ENCODE data around the gene COL16A1.

The COL16A1 gene

DNA sequence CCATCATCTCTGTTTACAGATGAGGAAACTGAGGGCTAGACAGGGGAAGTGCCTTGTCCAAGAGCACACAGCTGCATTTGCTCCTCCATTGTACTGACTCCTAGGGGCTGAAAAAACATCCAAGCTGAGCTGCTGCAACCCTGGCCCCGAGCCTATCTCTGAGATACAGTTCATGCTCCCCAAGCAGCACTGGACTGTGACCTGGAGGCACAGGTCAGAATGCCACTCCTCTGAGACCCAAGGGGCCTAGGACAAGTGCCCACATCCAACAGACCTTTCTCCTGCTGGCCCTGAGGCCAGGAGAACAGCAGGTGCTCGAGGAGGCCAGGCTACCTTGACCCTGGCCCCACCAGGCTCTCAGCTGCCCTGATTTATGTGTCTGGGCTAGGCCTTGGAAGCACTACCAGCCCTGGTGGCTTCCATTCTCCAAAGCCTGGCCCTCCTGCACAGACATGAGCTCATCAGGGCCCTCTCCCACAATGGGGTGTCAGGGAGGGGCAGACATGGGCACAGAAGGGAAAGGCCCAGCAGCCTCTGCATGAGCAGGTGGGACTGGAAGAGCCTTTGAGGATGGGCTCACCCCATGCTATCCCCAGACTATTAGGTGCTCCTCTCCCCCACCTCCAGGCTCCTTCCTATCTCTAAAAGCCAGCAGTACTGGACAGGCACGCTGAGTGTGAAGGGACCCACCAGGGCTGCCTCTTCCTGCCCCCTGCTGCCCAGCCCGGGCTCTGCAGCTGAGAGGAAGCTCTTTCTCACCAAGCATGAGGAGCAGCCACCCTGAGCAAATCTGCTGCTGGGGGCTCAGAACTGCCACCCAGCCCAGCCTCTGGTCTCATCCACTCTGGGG, 41.5 kb upstream of the COL16A1 start:
- no peaks in the 10 kb centered on the region for H3K27me3 ChIP-seq (ENCODE audit: control insufficient read depth in 1 of 2, insufficient read depth in 2 of 2, low read length in 2 of 2)
- H3K9ac ChIP-seq (ENCODE audit: low read length) = no peak overlapping the region
- H3K36me3 ChIP-seq (ENCODE audit: insufficient read depth, low read length) = no peaks in the 10 kb centered on the region
- no peak overlapping the region for H3K27ac ChIP-seq (ENCODE audit: low read depth, low read length)
- no peaks in the 10 kb centered on the region for H3K4me1 ChIP-seq (ENCODE audit: insufficient read depth, low read length)
- H3K4me3 ChIP-seq (ENCODE audit: low read depth in 1 of 2, low read length in 2 of 2) = no peak overlapping the region
- no peaks in the 10 kb centered on the region for H3K9me3 ChIP-seq (ENCODE audit: low read length)

DNA sequence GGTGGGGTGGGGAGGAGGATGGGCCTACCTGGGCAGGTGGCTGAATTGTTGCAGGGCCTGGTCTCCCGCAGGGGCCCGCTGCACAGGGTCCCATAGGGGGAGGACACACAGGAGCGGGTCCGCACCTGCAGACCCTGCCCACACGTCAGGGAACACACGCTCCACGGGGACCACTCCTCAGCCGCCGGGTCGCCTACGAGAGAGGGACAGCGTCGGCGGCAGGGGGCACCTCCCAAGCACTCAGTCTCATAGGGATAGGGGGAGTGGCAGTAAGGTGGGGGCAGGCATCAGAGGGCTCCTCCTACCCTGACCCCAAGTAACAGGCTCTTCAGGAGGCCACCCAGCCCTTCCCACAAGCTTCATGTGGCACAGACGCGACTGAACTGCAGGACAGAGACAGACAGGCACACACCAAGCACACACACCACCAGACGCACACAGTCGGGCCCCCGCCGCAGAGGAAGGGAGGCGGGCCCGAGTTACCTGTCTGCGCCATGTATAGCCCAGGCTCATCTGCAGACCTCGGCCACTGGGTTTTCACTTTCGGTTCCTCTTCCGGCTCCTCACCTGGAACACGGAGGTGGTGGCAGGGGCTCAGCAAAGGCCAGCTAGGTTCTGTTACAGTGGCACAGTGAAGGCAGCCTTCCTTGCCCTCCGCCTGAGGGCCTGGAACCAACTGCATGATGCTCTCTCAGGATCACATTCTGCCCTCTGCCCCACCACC, 40.5 kb upstream of the COL16A1 start:
- H3K36me3 ChIP-seq (ENCODE audit: insufficient read depth, low read length) = no peaks in the 10 kb centered on the region
- H3K9me3 ChIP-seq (ENCODE audit: low read length) = no peaks in the 10 kb centered on the region
- H3K27ac ChIP-seq (ENCODE audit: low read depth, low read length) = no peak overlapping the region
- no peaks in the 10 kb centered on the region for H3K4me1 ChIP-seq (ENCODE audit: insufficient read depth, low read length)
- no peaks in the 10 kb centered on the region for H3K27me3 ChIP-seq (ENCODE audit: control insufficient read depth in 1 of 2, insufficient read depth in 2 of 2, low read length in 2 of 2)
- no peak overlapping the region for H3K4me3 ChIP-seq (ENCODE audit: low read depth in 1 of 2, low read length in 2 of 2)
- H3K9ac ChIP-seq (ENCODE audit: low read length) = no peak overlapping the region

DNA sequence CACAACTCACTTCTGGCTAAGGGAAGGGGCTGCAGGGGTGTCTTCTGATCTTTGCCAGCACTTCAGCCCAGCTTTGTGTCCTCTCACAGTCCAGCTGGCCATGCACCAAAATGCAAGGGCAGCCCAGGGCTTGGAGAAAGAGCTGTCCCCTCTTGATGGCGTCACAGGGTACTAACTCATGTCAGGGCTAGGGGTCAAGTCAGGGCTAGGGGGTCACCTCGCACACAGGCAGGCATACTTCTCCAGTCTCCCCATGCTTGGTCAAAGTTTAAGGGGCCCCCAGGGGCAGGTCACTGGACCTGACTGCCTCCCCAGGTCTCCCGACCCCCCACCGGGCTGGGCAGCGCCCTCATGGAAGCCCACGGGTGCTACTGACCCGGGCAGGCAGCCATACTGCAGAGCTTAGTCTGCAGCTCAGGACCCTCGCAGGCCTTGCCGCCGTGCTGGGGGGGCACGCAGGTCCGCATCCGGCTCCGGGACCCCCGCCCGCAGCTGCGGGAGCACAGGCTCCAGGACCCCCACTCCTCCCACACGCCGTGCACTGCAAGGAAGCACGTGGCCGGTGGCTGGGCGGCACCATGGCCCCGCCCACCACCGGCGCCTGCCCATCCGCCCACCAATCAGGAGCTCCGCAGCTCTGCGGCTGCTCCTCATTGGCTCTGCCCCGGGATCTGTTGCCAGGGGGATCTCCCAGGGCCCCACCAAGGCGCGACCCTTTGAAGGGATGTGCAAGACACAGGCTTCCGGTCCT, 38.8 kb upstream of the COL16A1 start:
- H3K9me3 ChIP-seq (ENCODE audit: low read length) = no peaks in the 10 kb centered on the region
- no peaks in the 10 kb centered on the region for H3K27me3 ChIP-seq (ENCODE audit: control insufficient read depth in 1 of 2, insufficient read depth in 2 of 2, low read length in 2 of 2)
- H3K4me3 ChIP-seq (ENCODE audit: low read depth in 1 of 2, low read length in 2 of 2) = no peak overlapping the region
- no peaks in the 10 kb centered on the region for H3K36me3 ChIP-seq (ENCODE audit: insufficient read depth, low read length)
- H3K9ac ChIP-seq (ENCODE audit: low read length) = no peak overlapping the region
- no peak overlapping the region for H3K27ac ChIP-seq (ENCODE audit: low read depth, low read length)
- H3K4me1 ChIP-seq (ENCODE audit: insufficient read depth, low read length) = no peaks in the 10 kb centered on the region

- no peaks in the 10 kb centered on the region for H3K27me3 ChIP-seq (ENCODE audit: control insufficient read depth in 1 of 2, insufficient read depth in 2 of 2, low read length in 2 of 2)
- H3K36me3 ChIP-seq (ENCODE audit: insufficient read depth, low read length) = no peaks in the 10 kb centered on the region
- no peak overlapping the region for H3K4me3 ChIP-seq (ENCODE audit: low read depth in 1 of 2, low read length in 2 of 2)
- H3K27ac ChIP-seq (ENCODE audit: low read depth, low read length) = no peak overlapping the region
- no peak overlapping the region for H3K9ac ChIP-seq (ENCODE audit: low read length)
- H3K4me1 ChIP-seq (ENCODE audit: insufficient read depth, low read length) = no peaks in the 10 kb centered on the region
- H3K9me3 ChIP-seq (ENCODE audit: low read length) = no peaks in the 10 kb centered on the region
Observed at GRCh38 chr1:31739346-31739745, 35.5 kb upstream of the COL16A1 start.

GRCh38 chr1:31736675-31737074, 32.9 kb upstream of the COL16A1 start:
- H3K9me3 ChIP-seq (ENCODE audit: low read length) = no peaks in the 10 kb centered on the region
- no peak overlapping the region for H3K4me3 ChIP-seq (ENCODE audit: low read depth in 1 of 2, low read length in 2 of 2)
- no peak overlapping the region for H3K9ac ChIP-seq (ENCODE audit: low read length)
- no peak overlapping the region for H3K27ac ChIP-seq (ENCODE audit: low read depth, low read length)
- no peaks in the 10 kb centered on the region for H3K4me1 ChIP-seq (ENCODE audit: insufficient read depth, low read length)
- no peaks in the 10 kb centered on the region for H3K27me3 ChIP-seq (ENCODE audit: control insufficient read depth in 1 of 2, insufficient read depth in 2 of 2, low read length in 2 of 2)
- H3K36me3 ChIP-seq (ENCODE audit: insufficient read depth, low read length) = no peaks in the 10 kb centered on the region

GRCh38 chr1:31735571-31735970, 31.8 kb upstream of the COL16A1 start:
- Histone ChIP-seq H3K36me3 (ENCODE audit: insufficient read depth, low read length) (no peaks in the 10 kb centered on the region), H3K9me3 (ENCODE audit: low read length) (no peaks in the 10 kb centered on the region), H3K4me1 (ENCODE audit: insufficient read depth, low read length) (no peaks in the 10 kb centered on the region), H3K27ac (ENCODE audit: low read depth, low read length) (no peak overlapping the region), H3K27me3 (ENCODE audit: control insufficient read depth in 1 of 2, insufficient read depth in 2 of 2, low read length in 2 of 2) (no peaks in the 10 kb centered on the region), H3K4me3 (ENCODE audit: low read depth in 1 of 2, low read length in 2 of 2) (no peak overlapping the region), H3K9ac (ENCODE audit: low read length) (no peak overlapping the region)

- Histone ChIP-seq H3K36me3 (ENCODE audit: insufficient read depth, low read length) (no peaks in the 10 kb centered on the region), H3K9me3 (ENCODE audit: low read length) (no peaks in the 10 kb centered on the region), H3K27ac (ENCODE audit: low read depth, low read length) (no peak overlapping the region), H3K9ac (ENCODE audit: low read length) (no peak overlapping the region), H3K4me1 (ENCODE audit: insufficient read depth, low read length) (no peaks in the 10 kb centered on the region), H3K4me3 (ENCODE audit: low read depth in 1 of 2, low read length in 2 of 2) (no peak overlapping the region), H3K27me3 (ENCODE audit: control insufficient read depth in 1 of 2, insufficient read depth in 2 of 2, low read length in 2 of 2) (no peaks in the 10 kb centered on the region)
Observed at GRCh38 chr1:31734582-31735107, 30.8 kb upstream of the COL16A1 start.

GRCh38 chr1:31733389-31734219, 29.8 kb upstream of the COL16A1 start:
- no peaks in the 10 kb centered on the region for H3K27me3 ChIP-seq (ENCODE audit: control insufficient read depth in 1 of 2, insufficient read depth in 2 of 2, low read length in 2 of 2)
- no peaks in the 10 kb centered on the region for H3K4me1 ChIP-seq (ENCODE audit: insufficient read depth, low read length)
- H3K36me3 ChIP-seq (ENCODE audit: insufficient read depth, low read length) = no peaks in the 10 kb centered on the region
- no peak overlapping the region for H3K4me3 ChIP-seq (ENCODE audit: low read depth in 1 of 2, low read length in 2 of 2)
- H3K9me3 ChIP-seq (ENCODE audit: low read length) = no peaks in the 10 kb centered on the region
- H3K27ac ChIP-seq (ENCODE audit: low read depth, low read length) = no peak overlapping the region
- H3K9ac ChIP-seq (ENCODE audit: low read length) = no peak overlapping the region

GRCh38 chr1:31732751-31733289, 29.0 kb upstream of the COL16A1 start:
- no peak overlapping the region for H3K27ac ChIP-seq (ENCODE audit: low read depth, low read length)
- H3K36me3 ChIP-seq (ENCODE audit: insufficient read depth, low read length) = no peaks in the 10 kb centered on the region

GRCh38 chr1:31732343-31732742, 28.5 kb upstream of the COL16A1 start:
- no peak overlapping the region for H3K27ac ChIP-seq (ENCODE audit: low read depth, low read length)
- H3K4me3 ChIP-seq (ENCODE audit: low read depth in 1 of 2, low read length in 2 of 2) = no peak overlapping the region
- H3K9ac ChIP-seq (ENCODE audit: low read length) = no peak overlapping the region
- no peaks in the 10 kb centered on the region for H3K27me3 ChIP-seq (ENCODE audit: control insufficient read depth in 1 of 2, insufficient read depth in 2 of 2, low read length in 2 of 2)
- H3K36me3 ChIP-seq (ENCODE audit: insufficient read depth, low read length) = no peaks in the 10 kb centered on the region
- no peaks in the 10 kb centered on the region for H3K9me3 ChIP-seq (ENCODE audit: low read length)
- no peaks in the 10 kb centered on the region for H3K4me1 ChIP-seq (ENCODE audit: insufficient read depth, low read length)

More at GRCh38 chr1:31732751-31733289, 29.0 kb upstream of the COL16A1 start:
- Histone ChIP-seq H3K9ac (ENCODE audit: low read length) (no peak overlapping the region), H3K4me3 (ENCODE audit: low read depth in 1 of 2, low read length in 2 of 2) (no peak overlapping the region), H3K4me1 (ENCODE audit: insufficient read depth, low read length) (no peaks in the 10 kb centered on the region), H3K9me3 (ENCODE audit: low read length) (no peaks in the 10 kb centered on the region), H3K27me3 (ENCODE audit: control insufficient read depth in 1 of 2, insufficient read depth in 2 of 2, low read length in 2 of 2) (no peaks in the 10 kb centered on the region)
